ENCODE data around the gene ZBTB16.

ZBTB16 gene

DNA sequence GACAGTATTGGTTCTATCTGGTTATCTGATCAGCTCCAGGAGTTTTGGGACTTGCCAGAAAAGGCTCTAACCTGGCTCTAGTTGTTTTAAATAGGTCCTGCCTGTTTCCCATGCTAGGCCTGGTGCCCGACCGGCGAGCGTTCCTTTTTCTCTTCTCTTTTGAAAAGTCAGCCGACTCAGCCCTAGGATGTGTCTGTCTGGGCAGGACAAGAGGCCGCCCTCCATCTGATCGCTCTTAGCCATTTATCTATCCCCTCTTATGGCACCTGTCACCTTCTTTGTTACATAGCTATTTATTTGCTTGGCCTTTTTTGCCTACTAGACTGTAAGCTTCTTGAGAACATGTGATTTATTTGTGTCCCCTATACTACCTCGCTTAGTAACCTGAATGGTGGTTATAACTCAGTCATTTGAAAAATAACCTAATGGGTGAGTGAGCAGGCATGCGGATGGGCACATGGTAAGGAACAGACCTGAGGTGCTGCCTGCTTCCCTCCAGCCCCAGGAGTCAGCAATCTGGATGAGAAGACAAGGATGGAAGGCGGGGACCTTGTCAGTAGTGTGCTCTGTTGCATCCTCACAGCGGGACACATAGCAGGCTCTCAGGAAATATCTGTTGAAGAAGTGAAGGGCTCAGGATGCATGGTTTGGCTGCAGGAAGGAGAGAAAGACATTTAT, 108.4 kb downstream of the ZBTB16 start:
- DNase-seq (ENCODE audit: low spot score) = no peak

DNA sequence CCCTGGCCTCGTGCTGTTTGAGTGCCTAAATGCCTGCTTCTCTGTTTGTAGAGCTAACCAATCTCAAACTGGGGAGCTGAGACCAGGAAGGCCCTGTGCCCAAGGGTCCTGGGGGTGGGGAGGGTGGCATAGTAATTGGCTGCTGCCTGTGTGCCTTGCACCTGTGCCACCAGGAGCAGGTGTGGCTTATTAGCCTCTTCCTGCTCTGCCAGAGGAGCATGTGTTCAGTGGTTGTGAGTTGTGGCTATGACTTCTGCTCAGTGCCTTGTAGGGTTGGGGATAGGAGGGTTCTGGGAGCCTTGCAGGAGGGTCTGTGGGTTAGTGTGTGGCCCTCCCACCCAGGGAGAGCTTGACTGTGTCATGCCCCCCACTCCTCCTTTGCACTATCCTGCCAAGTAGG, 109.2 kb downstream of the ZBTB16 start:
- no peak for DNase-seq (ENCODE audit: low spot score)

DNA sequence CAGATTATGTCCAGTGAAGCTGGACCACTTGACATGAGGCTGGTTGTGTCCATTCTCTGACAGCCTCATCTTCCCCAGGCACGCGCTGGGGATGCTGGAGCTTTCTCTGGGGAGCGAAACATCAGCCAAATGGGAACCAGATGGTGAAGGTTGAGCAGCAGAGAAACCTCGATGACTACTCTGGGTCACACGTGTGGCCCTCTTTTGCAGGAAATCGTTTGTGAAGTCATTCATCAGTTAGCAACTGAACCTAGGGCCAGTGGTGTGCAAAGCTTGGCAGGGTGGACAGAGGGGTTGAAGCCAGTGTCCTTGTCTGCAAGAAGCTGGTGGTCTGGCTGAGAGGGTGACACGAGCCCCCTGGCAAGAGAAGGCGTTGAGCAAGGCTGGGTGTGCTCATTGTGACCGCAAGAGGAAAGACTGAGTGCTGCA, 109.8 kb downstream of the ZBTB16 start:
- no peak for DNase-seq (ENCODE audit: low spot score)

DNA sequence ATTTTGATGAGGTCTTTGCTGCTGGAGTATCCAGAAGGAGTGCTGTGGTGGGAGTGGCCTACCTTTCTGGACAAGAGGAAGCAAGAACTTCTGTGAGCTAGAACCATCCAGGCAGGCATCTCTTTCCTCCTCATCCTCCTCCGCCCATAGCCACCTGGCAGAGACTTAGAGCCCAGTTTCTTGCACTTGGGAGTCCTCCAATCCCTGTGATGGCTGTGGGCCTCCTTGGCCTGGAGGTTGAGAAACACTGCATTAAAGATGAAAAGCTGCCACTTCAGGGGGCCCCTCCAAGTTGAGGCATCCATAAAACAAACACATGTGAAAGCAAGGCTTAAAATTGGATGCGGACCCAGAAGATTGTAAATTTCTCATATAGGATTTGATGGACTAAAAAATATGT, 110.3 kb downstream of the ZBTB16 start:
- DNase-seq (ENCODE audit: low spot score) = no peak

DNA sequence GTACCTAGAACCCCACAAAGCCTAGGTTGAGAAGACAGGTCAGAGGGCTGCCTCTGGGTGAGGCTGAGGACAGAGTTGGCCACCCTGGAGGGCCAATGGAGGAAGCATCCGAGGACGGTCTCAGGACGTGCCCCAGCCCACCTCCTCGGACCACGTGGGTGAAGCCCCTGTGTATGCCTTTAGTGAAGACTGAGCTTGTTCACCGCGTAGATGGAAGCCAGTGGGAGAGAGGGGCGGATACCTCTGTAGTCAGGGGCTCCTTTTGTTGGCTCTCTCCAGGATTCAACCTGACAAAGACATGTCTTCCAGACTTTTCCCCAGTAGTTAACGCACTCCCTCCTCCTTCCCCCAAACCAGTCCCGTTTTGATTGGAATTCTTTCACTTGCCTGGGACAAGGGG, 110.7 kb downstream of the ZBTB16 start:
- DNase-seq (ENCODE audit: low spot score) = no peak

DNA sequence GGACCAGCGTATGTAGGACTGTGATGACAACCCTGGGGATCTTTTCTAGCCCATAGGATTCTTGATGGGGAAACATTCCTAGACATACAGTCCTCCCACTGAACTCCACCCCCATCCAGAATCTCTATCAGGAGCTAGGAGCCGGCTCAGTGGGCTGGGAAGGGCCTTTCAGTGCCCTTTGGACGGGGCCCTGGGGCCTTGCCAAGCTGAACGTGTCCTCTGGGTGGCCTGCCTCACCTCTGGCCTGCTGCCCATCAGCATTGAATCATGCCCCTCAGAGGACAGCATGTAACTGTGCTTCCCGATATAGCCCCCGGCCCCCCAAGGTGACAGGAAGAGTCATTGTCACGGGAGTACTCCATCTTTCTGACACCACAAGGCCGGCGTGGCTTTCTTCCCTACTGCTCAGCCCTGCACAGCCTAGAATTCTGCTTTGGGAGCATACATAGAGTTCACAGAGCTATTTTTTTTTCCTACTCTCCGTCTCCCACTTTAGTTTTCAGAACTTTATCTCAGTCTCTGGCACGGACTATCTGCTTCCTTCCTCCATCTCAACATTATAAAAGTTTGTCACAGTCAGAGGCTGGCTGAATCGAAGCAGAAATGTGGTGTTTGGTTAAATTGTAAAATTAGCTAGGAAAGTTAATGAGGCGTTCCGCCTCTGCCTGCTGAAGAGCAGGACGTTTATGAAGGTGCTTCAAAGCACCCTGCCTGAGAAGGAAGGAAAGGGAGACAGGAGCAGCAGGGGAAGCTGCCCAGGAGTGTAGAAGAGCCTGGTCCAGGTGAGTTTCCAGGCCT, 111.9 kb downstream of the ZBTB16 start:
- no peak for DNase-seq (ENCODE audit: low spot score)

DNA sequence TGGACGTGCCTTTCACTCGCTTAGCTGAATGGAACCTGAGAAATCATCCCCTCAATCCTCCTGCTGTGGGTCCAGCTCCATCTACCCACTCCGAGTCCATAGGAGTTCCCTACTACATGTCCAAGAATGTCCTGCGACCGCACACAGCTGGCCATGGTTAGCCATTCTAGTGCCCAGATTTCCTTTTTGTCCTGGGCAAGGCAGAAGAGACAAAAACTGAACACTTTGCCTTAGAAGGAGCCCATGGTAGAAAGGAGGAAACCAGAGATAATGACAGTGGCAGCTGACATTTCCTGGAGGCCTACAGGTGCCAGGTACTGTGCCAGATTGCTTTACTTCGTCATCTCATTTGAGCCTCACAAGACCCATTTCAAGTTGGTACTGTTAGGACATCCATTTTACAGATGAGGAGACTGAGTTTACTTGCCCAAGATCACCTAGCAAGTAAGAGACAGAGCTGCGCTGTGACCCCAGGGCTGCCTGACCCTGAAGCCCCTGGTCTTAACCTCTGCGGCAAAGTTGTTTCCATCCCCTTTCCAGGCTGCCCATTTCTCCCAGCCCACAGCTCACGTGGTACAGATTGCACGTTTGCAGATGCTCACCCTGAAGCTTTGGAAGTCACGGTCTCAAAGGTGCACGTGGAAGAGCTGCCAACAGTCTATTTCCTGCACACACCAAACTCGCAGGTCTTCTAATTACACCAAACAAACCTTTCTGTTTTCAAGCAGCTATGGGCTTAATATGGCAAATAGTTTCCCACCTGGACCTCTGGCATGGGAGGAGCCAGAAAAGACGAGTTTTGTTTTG, 112.7 kb downstream of the ZBTB16 start:
- no peak for DNase-seq (ENCODE audit: low spot score)

DNA sequence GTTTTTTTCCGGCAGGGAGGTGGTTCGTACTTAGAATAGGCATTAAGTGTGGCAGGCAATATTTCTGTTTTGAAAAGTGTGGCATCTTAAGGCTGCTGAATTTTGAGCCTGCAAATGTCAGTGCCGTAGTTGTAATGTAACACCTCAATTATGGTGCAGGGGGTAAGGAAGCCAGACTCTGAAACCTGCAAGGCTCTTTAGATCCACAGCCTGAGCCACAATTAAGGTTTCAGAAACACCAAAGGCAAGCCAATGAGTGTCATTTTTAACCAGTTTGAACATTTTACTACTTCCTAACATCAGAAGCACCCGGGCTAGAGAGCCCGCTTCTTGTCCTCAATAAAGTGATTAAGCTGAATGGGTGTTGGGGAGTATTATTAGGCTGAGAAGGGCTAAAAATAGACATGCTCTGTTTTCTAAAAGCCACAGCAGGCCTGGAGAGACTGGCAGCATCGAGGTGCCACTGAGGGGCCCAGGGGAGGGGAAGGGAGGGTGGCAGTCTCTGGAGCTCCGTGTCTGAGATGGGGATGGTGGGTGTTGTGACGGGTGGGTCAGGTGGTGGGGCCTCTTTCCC, 113.4 kb downstream of the ZBTB16 start:
- DNase-seq (ENCODE audit: low spot score) = no peak

DNA sequence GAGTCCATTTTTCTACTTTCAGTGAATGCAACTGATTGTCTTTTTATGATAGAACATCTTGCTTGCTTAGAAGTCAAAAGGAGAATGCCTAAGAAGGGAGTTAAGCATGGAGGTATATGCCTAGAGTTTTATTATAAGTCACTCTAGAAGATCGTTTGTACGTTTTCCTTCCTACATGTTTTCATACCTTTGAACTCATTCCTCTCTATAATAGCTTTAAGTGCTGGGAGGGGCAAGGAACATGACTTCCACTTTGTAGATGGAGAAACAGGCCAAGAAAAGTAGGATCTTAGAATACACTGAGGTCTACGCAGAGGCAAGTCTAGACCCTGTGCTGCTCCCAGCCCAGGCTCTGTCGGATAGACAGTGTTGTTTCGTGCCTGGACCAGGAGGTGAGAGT, 114.3 kb downstream of the ZBTB16 start:
- DNase-seq (ENCODE audit: low spot score) = no peak

DNA sequence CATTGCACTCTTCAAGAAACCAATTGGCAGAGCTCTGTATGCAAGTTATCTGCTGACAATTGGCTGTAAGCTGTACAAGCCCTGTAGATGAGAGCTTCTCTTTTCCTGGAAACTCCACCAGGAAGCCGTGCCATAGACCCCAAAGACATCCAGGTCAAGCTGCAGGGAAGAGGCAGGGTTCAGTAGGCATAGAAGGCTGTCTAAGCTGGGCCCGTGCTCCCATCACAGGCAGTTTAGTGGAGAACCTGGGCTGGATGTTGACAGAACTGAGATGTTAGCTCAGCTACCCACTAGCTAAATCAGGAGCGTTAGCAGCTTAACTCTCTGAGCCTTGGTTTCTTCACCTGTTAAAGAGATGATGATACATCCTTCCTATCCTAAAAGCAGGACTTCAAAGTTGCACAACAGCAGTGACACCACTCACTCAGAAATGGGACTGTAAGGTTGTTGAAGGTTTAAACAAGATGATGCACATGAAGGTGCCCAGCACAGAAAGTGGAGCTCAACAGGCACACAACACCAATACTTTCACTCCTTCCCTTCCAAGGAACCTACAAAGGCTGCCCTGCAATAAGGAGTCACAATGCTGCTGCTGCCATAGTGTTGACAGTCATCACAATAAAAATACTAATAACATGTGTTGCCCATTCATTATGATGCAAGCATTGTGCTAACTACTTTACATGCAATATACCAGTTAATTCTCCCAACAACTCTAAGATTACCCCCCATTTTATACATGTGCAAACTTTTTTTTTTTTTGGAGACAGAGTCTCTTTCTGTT, 115.4 kb downstream of the ZBTB16 start:
- no peak for DNase-seq (ENCODE audit: low spot score)

DNA sequence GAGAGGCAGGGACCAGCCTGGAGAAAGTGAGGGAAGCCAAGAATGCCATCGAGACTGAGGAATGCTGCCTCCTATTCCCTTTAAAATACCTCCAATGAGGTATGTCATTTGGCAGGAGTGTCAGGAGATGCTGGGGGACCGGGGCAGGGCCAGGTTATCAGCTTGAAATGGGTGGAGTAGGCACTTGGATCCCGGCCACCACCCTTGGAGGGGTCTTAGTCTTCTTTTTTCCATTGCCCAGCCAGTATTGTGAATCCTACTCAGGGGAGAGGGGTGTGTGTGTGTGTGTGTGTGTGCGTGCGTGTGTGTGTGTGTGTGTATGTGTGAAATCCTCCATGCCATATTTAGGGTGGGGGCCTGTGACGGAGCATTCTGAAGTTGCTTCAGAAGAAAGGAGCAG, 116.2 kb downstream of the ZBTB16 start:
- DNase-seq (ENCODE audit: low spot score) = no peak

DNA sequence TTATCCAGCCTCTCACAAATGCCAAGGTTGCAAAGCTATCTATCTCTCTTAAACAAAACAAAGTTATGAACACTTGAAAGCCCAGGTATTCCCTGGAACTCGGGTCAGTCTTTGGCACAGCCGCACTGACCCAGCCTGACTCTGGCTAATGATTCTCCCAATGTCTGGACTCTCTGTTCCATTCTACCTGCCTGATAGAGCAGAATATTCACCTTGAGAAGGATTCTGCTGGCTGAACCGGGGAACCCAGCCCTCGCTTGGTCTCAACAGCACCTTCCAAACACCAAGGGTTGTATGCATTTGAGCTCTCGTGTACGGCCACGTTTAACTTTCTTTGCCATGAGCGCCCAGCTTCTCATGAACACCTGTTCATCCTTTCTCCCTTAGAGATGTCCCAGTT, 116.8 kb downstream of the ZBTB16 start:
- no peak for DNase-seq (ENCODE audit: low spot score)

DNA sequence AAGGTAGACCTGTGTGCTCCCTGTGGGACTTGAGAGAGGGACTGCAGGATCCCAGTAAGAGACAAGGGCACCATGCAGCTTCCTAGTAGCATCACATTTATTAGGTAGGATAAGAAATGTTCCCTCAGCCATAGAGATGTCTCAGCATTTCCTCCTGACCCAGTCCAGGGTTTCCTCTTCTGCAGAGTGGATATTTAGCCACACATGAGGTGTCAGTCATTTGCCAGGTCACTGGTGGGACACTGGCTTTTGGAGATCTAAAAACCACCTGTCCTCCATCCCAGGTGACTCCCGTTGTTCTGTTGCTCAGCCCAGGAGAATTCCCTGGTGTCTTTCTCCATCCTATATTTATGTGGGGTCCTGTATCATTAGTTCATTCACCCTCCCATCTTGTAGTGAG, 119.1 kb downstream of the ZBTB16 start:
- DNase-seq (ENCODE audit: low spot score) = no peak

DNA sequence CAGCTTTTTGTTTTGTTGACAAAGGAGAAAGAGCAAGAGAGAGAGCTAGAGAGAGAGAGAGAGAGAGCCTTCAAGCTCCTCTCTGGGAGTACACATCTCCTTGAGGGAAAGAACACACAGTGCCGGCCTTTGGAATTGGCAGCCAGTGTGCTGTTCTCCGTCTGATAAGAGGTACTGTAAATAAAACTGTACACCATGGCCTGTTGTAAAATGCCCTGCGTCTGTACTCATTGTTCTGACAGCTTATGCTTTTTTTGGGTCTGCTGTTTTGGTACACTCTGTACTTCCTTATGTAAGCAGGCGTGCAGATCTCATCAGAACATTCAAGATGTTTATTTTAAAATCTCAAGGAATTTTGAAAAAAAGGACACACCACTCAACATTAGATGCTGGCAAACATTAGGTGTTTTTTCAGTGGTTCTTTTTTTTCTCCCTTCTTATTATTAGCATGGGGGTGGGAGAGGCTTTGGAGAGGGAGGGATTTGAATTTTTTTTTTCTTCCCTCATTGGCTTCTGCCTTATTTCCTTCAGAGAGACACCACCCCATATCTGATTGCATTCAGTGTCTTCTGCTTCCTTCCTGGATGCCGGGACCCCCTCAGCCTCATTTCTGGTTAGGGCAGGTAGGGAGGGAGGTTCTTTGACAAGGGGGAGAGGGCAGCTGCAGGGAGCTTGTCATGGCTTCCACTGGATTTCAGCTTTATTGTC, 119.9 kb downstream of the ZBTB16 start:
- no peak for DNase-seq (ENCODE audit: low spot score)

DNA sequence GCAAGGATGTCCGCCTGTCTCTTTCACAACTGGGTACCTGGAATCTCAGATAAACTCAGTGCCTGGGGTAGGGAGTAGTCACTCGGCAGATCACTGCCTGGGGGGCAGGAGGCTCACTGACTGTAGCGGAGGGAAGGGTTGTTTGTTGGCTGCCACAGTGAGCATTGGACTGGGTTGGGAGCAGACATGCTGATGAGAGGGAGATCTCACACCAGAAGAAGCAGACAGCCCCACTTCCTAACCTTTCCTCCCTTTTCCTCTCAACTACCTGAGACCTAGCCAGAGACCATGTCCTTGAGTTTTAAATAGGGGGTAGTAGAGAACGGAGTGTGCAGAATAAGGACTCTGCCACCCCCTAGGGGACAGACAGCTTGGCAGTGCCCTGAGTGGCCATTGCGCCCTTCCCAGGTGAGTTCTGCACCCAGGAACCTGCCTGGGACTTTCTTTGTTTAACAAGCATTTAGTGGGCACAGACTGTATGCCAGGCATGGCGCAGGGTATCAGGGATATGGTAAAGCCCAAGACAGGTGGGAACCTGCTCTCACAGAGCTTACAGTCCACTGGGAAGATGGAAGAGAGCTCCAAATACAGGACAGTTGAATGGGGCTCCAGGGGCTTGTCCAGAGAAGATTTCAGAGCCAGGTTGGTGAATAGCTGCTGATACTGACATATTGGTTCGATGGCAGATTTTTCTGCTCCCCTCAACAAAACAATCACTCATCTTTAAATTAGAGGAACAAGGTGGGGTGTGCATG, 121.0 kb downstream of the ZBTB16 start:
- DNase-seq (ENCODE audit: low spot score) = no peak

DNA sequence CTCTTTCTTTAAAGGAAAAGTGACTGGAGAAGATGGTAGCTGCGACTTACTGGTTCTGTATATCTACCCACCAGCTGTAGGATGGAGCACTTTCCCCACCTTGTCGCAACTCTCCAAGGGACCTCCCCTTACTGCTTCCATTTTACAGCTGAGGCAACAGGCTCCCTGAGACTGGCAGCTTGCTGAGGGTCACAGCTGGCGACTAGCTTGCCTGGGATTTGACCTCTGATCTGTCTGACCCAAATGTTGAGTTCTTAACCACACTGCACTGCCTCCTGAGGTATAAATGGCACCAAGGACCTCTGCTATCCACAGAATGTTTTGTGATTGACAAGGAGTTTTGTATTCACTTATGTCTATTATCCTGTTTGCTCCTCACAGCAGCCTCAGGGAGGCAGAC, 121.7 kb downstream of the ZBTB16 start:
- DNase-seq (ENCODE audit: low spot score) = no peak

DNA sequence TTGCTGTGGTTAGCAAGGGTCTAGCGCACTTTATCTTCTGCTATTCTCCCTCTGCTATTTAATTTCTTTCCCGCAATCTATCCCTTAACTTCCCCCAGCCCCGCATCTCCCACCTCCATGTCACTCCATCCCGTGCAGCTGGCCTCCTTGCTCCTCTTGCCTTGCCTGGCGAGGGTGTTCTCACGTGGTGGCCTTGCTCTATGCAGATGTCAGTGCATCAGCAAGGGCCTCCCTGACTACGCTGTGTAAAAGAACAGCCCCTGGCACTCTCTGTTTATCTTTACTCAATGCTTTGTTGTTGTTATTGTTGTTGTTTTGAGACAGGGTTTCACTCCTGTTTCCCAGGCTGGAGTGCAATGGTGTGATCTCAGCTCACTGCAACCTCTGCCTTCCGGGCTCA, 122.2 kb downstream of the ZBTB16 start:
- DNase-seq (ENCODE audit: low spot score) = no peak

DNA sequence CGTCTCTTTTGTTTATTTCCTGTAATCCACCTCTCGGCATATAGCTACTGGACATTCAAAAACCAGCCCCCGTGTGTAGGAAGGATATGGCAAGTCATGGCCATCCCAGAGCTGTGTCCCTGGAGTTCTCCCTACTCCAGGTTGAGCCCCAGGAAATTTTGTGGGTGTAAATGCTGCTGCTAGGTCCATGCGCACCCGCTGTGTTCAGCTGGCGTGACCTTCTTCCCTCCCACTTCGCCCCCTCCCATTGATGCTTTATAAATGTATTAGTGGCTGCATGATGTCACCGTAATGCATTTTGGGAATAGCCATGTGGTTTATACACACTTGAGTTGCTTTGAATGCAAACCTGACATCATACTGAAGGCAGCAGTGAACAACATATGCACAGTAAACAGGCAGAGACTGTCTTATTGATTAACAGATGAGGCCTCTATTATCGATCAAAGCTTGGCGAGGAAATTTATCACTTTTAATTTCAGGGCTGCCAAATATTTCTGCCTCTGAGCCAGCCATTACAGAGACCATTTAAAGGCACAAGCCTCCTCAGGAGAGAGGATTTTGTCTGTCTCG, 123.0 kb downstream of the ZBTB16 start:
- no peak for DNase-seq (ENCODE audit: low spot score)

DNA sequence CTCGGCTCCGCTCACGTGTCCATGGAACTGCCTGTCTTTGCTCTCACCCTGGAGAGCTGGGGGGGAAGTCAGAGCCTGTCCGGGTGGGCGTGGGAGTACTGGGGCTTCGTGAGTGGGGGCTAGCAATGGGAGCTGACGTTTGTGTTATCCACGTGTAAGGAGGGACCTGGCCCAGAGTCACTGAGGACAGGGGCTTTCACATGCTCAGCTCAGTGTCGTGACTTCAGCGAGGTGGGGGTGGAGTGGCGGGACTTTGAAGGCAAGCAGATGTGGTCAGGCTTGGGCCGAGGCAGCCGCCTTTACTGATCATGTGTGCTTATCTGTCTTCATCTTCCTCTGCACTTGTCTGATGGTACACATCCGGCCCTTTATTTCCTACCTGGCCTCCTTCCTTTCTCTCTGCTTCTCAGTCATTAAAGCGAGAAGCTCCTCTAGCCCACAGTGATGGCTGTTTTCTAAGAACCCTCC, 123.6 kb downstream of the ZBTB16 start:
- DNase-seq (ENCODE audit: low spot score) = no peak

DNA sequence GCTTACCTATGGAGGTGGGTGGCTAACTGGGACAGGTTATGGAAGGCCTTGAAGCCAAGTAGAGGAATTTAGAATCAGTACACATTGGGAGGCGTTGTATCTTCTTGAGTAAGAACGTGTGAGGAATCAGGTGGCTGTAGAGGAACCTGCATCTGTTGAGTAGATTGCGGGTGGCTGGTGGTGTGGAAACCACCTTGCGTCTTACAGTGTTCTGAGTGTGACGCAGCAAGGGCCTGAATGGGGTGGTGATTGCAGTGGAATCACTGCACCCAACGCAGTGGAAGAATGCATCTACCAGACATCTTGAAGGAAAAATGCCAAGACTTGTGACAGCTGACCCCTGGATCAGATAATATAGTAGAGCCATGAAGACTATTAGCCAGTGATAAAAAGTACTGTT, 125.9 kb downstream of the ZBTB16 start:
- no peak for DNase-seq (ENCODE audit: low spot score)

Measured in hepatic stellate cell (primary cell).